ENCODE data around the gene KLHL42. TPM values are rescaled to one million over a fixed set of nuclear protein-coding genes. Genes with fewer than 3 reads are reported as not detected.

KLHL42 gene
- total RNA-seq, 2 experiments from 2014 or later = 13.6 to 15.2 TPM

- Mint-ChIP-seq H3K27ac (no peak overlapping the region), H3K27me3 (no peaks in the 10 kb centered on the region), H3K9me3 (no peaks in the 10 kb centered on the region), H3K4me3 (no peak overlapping the region), H3K4me1 (peaks cover 19% of the 10 kb centered on the region), H3K36me3 (ENCODE audit: low read depth) (peaks cover 3% of the 10 kb centered on the region)
- CTCF ChIA-PET = no interaction called here
- POLR2A ChIA-PET = no interaction called here
- peak; percentile 22 for DNase-seq
Observed at GRCh38 chr12:27762757-27763156, 17.3 kb upstream of the KLHL42 start.

GRCh38 chr12:27766587-27766986 lies 13.4 kb upstream of the KLHL42 start:
- H3K4me3 Mint-ChIP-seq = no peak overlapping the region
- ChIA-PET CTCF (interaction anchor here (1.1 kb wide), 2 partner anchors 11 to 62 kb away, joined by 3 to 4 read pairs; no protein-coding TSS in a partner anchor), POLR2A (interaction anchor here (0.6 kb wide), 1 partner anchor 27 kb away, joined by 4 read pairs; no protein-coding TSS in a partner anchor)
- peaks cover 25% of the 10 kb centered on the region for H3K4me1 Mint-ChIP-seq
- peaks cover 2% of the 10 kb centered on the region for H3K36me3 Mint-ChIP-seq (ENCODE audit: low read depth)
- DNase-seq = no peak
- H3K27me3 Mint-ChIP-seq = peaks cover 3% of the 10 kb centered on the region
- no peaks in the 10 kb centered on the region for H3K9me3 Mint-ChIP-seq
- H3K27ac Mint-ChIP-seq = no peak overlapping the region

GRCh38 chr12:27769142-27769673 lies 10.8 kb upstream of the KLHL42 start:
- Mint-ChIP-seq H3K27ac (no peak overlapping the region), H3K27me3 (peaks cover 8% of the 10 kb centered on the region), H3K4me3 (no peak overlapping the region), H3K9me3 (no peaks in the 10 kb centered on the region), H3K36me3 (ENCODE audit: low read depth) (no peaks in the 10 kb centered on the region), H3K4me1 (peaks cover 14% of the 10 kb centered on the region)
- ChIA-PET POLR2A (no interaction called here), CTCF (no interaction called here)
- DNase-seq = no peak

- Mint-ChIP-seq H3K36me3 (ENCODE audit: low read depth) (no peaks in the 10 kb centered on the region), H3K4me3 (no peak overlapping the region), H3K4me1 (peaks cover 8% of the 10 kb centered on the region), H3K27me3 (peaks cover 8% of the 10 kb centered on the region), H3K9me3 (no peaks in the 10 kb centered on the region), H3K27ac (no peak overlapping the region)
- POLR2A ChIA-PET = interaction anchor here (0.6 kb wide), 1 partner anchor 28 kb away, joined by 4 read pairs; no protein-coding TSS in a partner anchor
- CTCF ChIA-PET = no interaction called here
- DNase-seq = no peak
Observed at GRCh38 chr12:27771481-27772327, 8.3 kb upstream of the KLHL42 start.

GRCh38 chr12:27772328-27773049 lies 7.5 kb upstream of the KLHL42 start:
- POLR2A ChIA-PET = no interaction called here

GRCh38 chr12:27777141-27777540 lies 2.9 kb upstream of the KLHL42 start:
- peaks cover 9% of the 10 kb centered on the region for H3K36me3 Mint-ChIP-seq (ENCODE audit: low read depth)
- ChIA-PET POLR2A (no interaction called here), CTCF (interaction anchor here (1.1 kb wide), 1 partner anchor 21 kb away, joined by 3 read pairs; no protein-coding TSS in a partner anchor)
- no peak for DNase-seq
- peaks cover 22% of the 10 kb centered on the region for H3K4me1 Mint-ChIP-seq
- no peaks in the 10 kb centered on the region for H3K9me3 Mint-ChIP-seq
- no peak overlapping the region for H3K27ac Mint-ChIP-seq
- peaks cover 15% of the 10 kb centered on the region for H3K27me3 Mint-ChIP-seq
- H3K4me3 Mint-ChIP-seq = no peak overlapping the region

More at GRCh38 chr12:27772328-27773049, 7.5 kb upstream of the KLHL42 start:
- no peak overlapping the region for H3K27ac Mint-ChIP-seq
- peaks cover 8% of the 10 kb centered on the region for H3K27me3 Mint-ChIP-seq
- H3K4me1 Mint-ChIP-seq = peaks cover 8% of the 10 kb centered on the region
- DNase-seq = no peak
- CTCF ChIA-PET = no interaction called here
- no peaks in the 10 kb centered on the region for H3K9me3 Mint-ChIP-seq
- no peak overlapping the region for H3K4me3 Mint-ChIP-seq
- no peaks in the 10 kb centered on the region for H3K36me3 Mint-ChIP-seq (ENCODE audit: low read depth)

GRCh38 chr12:27778206-27778605 lies 1.8 kb upstream of the KLHL42 start:
- no peak for DNase-seq
- H3K4me1 Mint-ChIP-seq = peaks cover 30% of the 10 kb centered on the region
- POLR2A ChIA-PET = no interaction called here
- no peak overlapping the region for H3K27ac Mint-ChIP-seq
- H3K4me3 Mint-ChIP-seq = peak overlapping the region; percentile 49
- H3K36me3 Mint-ChIP-seq (ENCODE audit: low read depth) = peaks cover 16% of the 10 kb centered on the region
- H3K9me3 Mint-ChIP-seq = no peaks in the 10 kb centered on the region
- peaks cover 13% of the 10 kb centered on the region for H3K27me3 Mint-ChIP-seq
- CTCF ChIA-PET = no interaction called here

GRCh38 chr12:27779416-27779919 lies 565 bp upstream of the KLHL42 start:
- CTCF ChIA-PET = interaction anchor here (1.1 to 1.6 kb wide), 4 partner anchors 16 to 44 kb away, joined by 3 to 6 read pairs (median 3); no protein-coding TSS in a partner anchor

GRCh38 chr12:27780612-27781408 lies 777 bp downstream of the KLHL42 start:
- Mint-ChIP-seq H3K4me1 (peaks cover 39% of the 10 kb centered on the region), H3K9me3 (no peaks in the 10 kb centered on the region), H3K27ac (peak overlapping the region; percentile 85), H3K36me3 (ENCODE audit: low read depth) (peaks cover 25% of the 10 kb centered on the region), H3K27me3 (peaks cover 10% of the 10 kb centered on the region), H3K4me3 (peak overlapping the region; percentile 76)
- POLR2A ChIA-PET = interaction anchor here (0.8 kb wide), 1 partner anchor 41 kb away, joined by 3 read pairs; no protein-coding TSS in a partner anchor
- CTCF ChIA-PET = interaction anchor here (1.1 to 1.4 kb wide), 3 partner anchors 15 to 43 kb away, joined by 3 to 6 read pairs (median 3); no protein-coding TSS in a partner anchor
- DNase-seq = peak; percentile 31

More at GRCh38 chr12:27779416-27779919, 565 bp upstream of the KLHL42 start:
- Mint-ChIP-seq H3K36me3 (ENCODE audit: low read depth) (peaks cover 21% of the 10 kb centered on the region), H3K27ac (peak overlapping the region; percentile 87), H3K4me1 (peaks cover 31% of the 10 kb centered on the region), H3K9me3 (no peaks in the 10 kb centered on the region), H3K4me3 (peak overlapping the region; percentile 81), H3K27me3 (peaks cover 10% of the 10 kb centered on the region)
- no peak for DNase-seq
- POLR2A ChIA-PET = no interaction called here

- H3K27me3 Mint-ChIP-seq = peaks cover 10% of the 10 kb centered on the region
- peaks cover 30% of the 10 kb centered on the region for H3K36me3 Mint-ChIP-seq (ENCODE audit: low read depth)
- peak overlapping the region; percentile 85 for H3K27ac Mint-ChIP-seq
- POLR2A ChIA-PET = no interaction called here
- CTCF ChIA-PET = no interaction called here
- peaks cover 46% of the 10 kb centered on the region for H3K4me1 Mint-ChIP-seq
- H3K4me3 Mint-ChIP-seq = peak overlapping the region; percentile 76
- H3K9me3 Mint-ChIP-seq = no peaks in the 10 kb centered on the region
- DNase-seq = no peak
Observed at GRCh38 chr12:27781680-27782079, 1.6 kb downstream of the KLHL42 start.

GRCh38 chr12:27782481-27782880 lies 2.4 kb downstream of the KLHL42 start:
- Mint-ChIP-seq H3K27me3 (peaks cover 10% of the 10 kb centered on the region), H3K4me3 (peak overlapping the region; percentile 30), H3K4me1 (peaks cover 46% of the 10 kb centered on the region), H3K9me3 (no peaks in the 10 kb centered on the region), H3K36me3 (ENCODE audit: low read depth) (peaks cover 30% of the 10 kb centered on the region), H3K27ac (no peak overlapping the region)
- ChIA-PET CTCF (interaction anchor here (0.5 kb wide), 1 partner anchor 348 kb away, joined by 3 read pairs; no protein-coding TSS in a partner anchor), POLR2A (no interaction called here)
- no peak for DNase-seq
